ENCODE results near the gene LRRC1.

Gene LRRC1

GRCh38 chr6:53879608-53880007 lies 84.8 kb downstream of the LRRC1 start:
- H3K27me3 ChIP-seq (ENCODE audit: insufficient read depth, low read depth, severe bottlenecking): no peaks in the 10 kb centered on the region
- TF ChIP-seq, protein P1, sequence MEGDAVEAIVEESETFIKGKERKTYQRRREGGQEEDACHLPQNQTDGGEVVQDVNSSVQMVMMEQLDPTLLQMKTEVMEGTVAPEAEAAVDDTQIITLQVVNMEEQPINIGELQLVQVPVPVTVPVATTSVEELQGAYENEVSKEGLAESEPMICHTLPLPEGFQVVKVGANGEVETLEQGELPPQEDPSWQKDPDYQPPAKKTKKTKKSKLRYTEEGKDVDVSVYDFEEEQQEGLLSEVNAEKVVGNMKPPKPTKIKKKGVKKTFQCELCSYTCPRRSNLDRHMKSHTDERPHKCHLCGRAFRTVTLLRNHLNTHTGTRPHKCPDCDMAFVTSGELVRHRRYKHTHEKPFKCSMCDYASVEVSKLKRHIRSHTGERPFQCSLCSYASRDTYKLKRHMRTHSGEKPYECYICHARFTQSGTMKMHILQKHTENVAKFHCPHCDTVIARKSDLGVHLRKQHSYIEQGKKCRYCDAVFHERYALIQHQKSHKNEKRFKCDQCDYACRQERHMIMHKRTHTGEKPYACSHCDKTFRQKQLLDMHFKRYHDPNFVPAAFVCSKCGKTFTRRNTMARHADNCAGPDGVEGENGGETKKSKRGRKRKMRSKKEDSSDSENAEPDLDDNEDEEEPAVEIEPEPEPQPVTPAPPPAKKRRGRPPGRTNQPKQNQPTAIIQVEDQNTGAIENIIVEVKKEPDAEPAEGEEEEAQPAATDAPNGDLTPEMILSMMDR (IDR thresholded peaks at IDR 0.05; ENCODE audit: low read depth, low read length): no peak
- no peaks in the 10 kb centered on the region for H3K36me3 ChIP-seq

DNA sequence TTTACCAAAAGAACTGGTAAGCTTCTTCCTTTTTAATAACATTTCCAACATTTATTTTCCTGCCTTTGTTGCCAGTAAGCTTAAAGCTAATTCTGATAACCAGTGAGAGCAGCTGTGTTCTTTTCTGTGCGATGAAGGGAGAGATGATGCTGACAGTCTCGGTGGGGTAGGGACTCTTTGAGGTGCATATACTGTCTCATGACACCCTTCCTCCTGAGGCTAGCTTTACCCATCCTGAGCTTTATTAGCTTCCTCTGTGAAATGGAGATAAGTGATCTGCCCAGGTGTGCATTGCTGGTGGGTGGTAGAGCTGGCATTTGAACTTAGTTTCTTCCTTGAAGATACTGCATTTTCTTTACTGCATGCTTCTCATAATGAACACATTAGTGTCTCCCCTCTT lies 92.5 kb downstream of the LRRC1 start:
- no peaks in the 10 kb centered on the region for H3K9me3 ChIP-seq (ENCODE audit: severe bottlenecking)
- H3K27me3 ChIP-seq (ENCODE audit: insufficient read depth, low read depth, severe bottlenecking): no peaks in the 10 kb centered on the region
- no peak for DNase-seq
- TF ChIP-seq, protein P1 (IDR thresholded peaks at IDR 0.05; ENCODE audit: low read depth, low read length): no peak
- no peak overlapping the region for H3K27ac ChIP-seq
- H3K4me3 ChIP-seq (ENCODE audit: low read depth, low read length): no peak overlapping the region
- H3K36me3 ChIP-seq: no peaks in the 10 kb centered on the region

More at GRCh38 chr6:53879608-53880007, 84.8 kb downstream of the LRRC1 start:
- H3K9me3 ChIP-seq (ENCODE audit: severe bottlenecking): no peaks in the 10 kb centered on the region
- no peak for DNase-seq
- H3K4me3 ChIP-seq (ENCODE audit: low read depth, low read length): no peak overlapping the region
- no peak overlapping the region for H3K27ac ChIP-seq

DNA sequence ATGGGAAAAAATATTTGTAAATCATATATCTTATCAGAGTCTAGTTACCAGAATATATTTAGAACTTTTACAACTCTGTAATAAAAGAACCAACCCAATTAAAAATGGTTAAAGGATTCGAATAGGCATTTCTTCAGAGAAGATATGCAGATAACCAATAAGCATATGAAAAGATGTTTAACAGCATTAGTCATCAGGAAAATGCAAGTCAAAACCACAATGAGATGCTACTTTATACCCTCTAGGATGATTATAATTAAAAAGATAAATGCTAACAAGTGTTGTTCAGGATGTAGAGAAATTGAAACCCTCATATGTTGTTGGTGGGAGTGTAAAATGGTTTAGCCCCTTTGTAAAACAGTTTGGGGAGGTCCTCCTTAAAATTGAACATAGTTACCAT lies 94.1 kb downstream of the LRRC1 start:
- TF ChIP-seq, protein P1 (IDR thresholded peaks at IDR 0.05; ENCODE audit: low read depth, low read length): no peak
- Histone ChIP-seq H3K27me3 (ENCODE audit: insufficient read depth, low read depth, severe bottlenecking) (no peaks in the 10 kb centered on the region), H3K9me3 (ENCODE audit: severe bottlenecking) (no peaks in the 10 kb centered on the region), H3K36me3 (no peaks in the 10 kb centered on the region), H3K27ac (no peak overlapping the region), H3K4me3 (ENCODE audit: low read depth, low read length) (no peak overlapping the region)
- no peak for DNase-seq

- DNase-seq: no peak
- TF ChIP-seq, protein P1 (IDR thresholded peaks at IDR 0.05; ENCODE audit: low read depth, low read length): no peak
- Histone ChIP-seq H3K27ac (no peak overlapping the region), H3K36me3 (no peaks in the 10 kb centered on the region), H3K4me3 (ENCODE audit: low read depth, low read length) (no peak overlapping the region), H3K27me3 (ENCODE audit: insufficient read depth, low read depth, severe bottlenecking) (no peaks in the 10 kb centered on the region), H3K9me3 (ENCODE audit: severe bottlenecking) (no peaks in the 10 kb centered on the region)
Observed at GRCh38 chr6:53889365-53889764, 94.6 kb downstream of the LRRC1 start.

GRCh38 chr6:53892707-53893106 lies 97.9 kb downstream of the LRRC1 start:
- Histone ChIP-seq H3K36me3 (no peaks in the 10 kb centered on the region), H3K27me3 (ENCODE audit: insufficient read depth, low read depth, severe bottlenecking) (no peaks in the 10 kb centered on the region), H3K9me3 (ENCODE audit: severe bottlenecking) (no peaks in the 10 kb centered on the region), H3K27ac (no peak overlapping the region), H3K4me3 (ENCODE audit: low read depth, low read length) (no peak overlapping the region)
- DNase-seq: no peak
- TF ChIP-seq, protein P1 (IDR thresholded peaks at IDR 0.05; ENCODE audit: low read depth, low read length): no peak

DNA sequence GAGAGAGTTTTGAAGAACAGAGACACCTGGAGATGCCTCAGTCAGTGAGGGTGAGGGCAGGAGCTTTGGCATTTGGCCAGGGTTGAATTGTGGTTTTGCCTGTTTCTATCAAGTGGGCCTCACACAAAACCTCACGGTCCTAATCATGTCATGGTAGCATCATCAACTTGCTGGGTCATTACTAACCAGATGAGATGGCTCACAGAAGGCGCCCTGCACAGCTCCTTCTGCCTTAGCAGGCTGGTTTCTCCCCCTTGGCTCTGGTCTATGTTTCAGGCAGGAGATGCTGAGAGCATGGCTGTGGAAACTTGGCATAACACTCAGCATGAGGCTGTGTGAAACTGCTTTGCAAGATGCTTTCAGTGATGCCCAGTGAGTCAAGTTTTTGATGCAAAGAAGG lies 99.3 kb downstream of the LRRC1 start:
- no peaks in the 10 kb centered on the region for H3K9me3 ChIP-seq (ENCODE audit: severe bottlenecking)
- DNase-seq: no peak
- H3K36me3 ChIP-seq: no peaks in the 10 kb centered on the region
- H3K4me3 ChIP-seq (ENCODE audit: low read depth, low read length): no peak overlapping the region
- H3K27me3 ChIP-seq (ENCODE audit: insufficient read depth, low read depth, severe bottlenecking): no peaks in the 10 kb centered on the region
- TF ChIP-seq, protein P1 (IDR thresholded peaks at IDR 0.05; ENCODE audit: low read depth, low read length): no peak
- H3K27ac ChIP-seq: no peak overlapping the region
